Measurements from ENCODE around the gene LUC7L3.
"Not testable (repeated sequence)": the region's sequence is repeated elsewhere in the genome, so short reads cannot be mapped to it uniquely, and the experiment has no call there.

The LUC7L3 gene, protein sequence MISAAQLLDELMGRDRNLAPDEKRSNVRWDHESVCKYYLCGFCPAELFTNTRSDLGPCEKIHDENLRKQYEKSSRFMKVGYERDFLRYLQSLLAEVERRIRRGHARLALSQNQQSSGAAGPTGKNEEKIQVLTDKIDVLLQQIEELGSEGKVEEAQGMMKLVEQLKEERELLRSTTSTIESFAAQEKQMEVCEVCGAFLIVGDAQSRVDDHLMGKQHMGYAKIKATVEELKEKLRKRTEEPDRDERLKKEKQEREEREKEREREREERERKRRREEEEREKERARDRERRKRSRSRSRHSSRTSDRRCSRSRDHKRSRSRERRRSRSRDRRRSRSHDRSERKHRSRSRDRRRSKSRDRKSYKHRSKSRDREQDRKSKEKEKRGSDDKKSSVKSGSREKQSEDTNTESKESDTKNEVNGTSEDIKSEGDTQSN

DNA sequence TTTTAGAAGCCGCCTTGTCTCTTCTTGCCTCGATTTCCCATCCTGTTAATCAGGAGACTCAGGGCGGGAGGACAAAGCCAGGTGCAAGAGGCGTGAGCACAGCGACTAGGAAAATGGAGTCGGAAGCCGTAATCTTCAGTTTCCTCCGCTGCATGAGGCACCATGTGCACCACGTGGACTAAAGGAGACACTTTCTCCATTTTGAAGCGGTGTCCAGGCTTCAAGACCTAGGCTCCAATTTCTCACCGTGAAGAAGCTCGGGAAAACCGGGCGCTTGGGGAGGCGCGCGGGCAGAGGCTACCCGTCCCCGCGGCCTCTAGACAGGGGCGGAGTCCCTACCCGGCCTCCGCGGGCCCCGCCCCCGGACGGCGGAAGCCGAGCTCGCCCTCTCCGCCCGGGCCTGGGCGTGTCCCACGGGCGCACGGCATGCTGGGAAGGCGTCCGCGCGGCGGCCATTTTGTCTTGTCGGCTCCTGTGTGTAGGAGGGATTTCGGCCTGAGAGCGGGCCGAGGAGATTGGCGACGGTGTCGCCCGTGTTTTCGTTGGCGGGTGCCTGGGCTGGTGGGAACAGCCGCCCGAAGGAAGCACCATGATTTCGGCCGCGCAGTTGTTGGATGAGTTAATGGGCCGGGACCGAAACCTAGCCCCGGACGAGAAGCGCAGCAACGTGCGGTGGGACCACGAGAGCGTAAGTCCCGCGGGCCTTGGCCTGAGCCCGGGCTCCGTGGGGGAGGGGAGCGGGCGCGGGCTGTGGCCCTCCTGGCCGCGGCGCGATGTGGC is at the start of gene LUC7L3:
Gene LUC7L3 (plus strand): TSS at position 460 of the 780 bp plus-strand sequence. CDS start 130 bp downstream, at position 590.
- DNase-seq, result peak; percentile 88

DNA sequence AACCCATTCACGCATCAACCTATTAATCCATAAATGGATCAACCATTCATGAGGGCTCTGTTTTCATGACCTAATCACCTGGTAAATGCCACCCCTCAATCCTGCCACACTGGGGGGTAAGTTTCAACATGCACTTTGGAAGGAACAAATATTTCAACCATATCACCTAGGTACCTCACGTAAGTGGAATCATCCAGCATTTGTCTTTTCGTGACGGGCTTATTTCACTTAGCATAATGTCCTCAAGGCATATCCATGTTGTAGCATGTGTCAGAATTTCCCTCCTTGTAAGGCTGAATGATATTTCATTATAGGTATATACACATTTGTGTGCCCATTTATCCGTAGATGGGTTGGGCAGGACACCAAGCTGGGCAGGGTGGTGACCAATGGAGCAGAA is 47.3 kb upstream of the LUC7L3 start:
- DNase-seq, result no peak

DNA sequence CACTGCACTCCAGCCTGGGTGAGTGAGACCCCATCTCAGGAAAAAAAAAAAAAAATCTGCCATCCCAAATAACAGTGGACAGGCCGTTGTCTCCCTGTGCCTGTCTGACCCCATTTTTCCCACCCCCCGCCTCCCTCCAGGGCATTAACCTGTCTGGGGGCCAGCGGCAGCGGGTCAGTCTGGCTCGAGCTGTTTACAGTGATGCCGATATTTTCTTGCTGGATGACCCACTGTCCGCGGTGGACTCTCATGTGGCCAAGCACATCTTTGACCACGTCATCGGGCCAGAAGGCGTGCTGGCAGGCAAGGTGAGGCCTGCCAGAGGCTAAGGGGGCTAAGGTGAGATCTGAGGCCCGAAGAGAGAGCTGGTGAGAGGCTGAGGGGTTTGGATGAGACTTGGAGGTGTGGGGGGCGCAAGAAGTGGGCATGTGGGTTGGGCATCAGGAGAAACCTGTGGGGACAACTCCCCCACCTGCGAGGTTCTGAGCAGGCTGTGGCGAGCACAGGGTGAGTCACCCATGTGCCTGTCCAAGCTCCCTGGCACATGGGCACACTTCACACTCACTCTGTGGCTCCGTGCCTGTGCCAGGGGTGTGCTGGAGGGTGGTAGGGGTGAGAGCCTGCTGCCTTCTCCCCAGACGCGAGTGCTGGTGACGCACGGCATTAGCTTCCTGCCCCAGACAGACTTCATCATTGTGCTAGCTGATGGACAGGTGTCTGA is 46.4 kb upstream of the LUC7L3 start:
- no peak for DNase-seq

- DNase-seq, result no peak
These were observed 44.2 kb upstream of the LUC7L3 start for GRCh38 chr17:50675190-50675589.

- DNase-seq, result no peak
These were observed 43.8 kb upstream of the LUC7L3 start for GRCh38 chr17:50675627-50676026.

GRCh38 chr17:50676065-50676975 is 43.1 kb upstream of the LUC7L3 start:
- no peak for DNase-seq

DNA sequence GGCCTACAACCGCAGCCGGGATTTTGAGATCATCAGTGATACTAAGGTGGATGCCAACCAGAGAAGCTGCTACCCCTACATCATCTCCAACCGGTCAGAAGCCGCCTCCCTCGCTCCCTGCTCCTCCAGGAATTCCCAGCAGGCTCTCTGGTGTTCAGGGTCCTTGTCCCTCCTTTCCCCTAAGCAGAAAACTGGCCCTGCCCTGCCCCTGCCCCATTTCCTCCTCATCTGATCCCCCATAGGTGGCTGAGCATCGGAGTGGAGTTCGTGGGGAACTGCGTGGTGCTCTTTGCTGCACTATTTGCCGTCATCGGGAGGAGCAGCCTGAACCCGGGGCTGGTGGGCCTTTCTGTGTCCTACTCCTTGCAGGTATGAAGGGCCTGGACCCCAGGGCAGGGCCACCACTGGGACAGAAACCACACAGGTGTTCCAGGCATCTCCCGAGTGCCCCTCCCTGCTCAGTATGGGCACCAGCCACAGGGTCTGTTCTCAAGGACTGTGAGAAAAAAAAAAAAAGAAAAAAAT is 41.5 kb upstream of the LUC7L3 start:
- DNase-seq, result no peak

- DNase-seq, result no peak
These were observed 40.3 kb upstream of the LUC7L3 start for GRCh38 chr17:50679008-50679544.

DNA sequence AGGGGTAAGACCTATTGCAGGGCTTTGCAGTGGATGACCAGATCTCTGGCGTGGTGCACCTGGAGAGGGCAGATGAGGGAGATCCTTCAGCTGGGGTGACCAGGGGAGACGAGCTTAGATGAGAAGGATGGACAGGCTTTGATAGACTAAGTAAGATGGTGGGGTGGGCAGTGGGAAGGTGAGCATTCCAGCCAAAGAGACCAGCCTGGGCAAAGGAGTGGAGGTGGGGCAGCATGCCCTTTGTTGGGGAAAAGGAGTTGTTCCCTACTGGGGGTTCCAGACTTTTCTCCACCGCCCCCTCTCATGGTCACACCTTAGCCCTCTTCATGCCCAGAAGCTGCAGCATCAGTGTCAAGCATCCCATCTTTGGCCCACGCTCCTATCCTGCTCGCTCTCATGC is 39.3 kb upstream of the LUC7L3 start:
- no peak for DNase-seq

DNA sequence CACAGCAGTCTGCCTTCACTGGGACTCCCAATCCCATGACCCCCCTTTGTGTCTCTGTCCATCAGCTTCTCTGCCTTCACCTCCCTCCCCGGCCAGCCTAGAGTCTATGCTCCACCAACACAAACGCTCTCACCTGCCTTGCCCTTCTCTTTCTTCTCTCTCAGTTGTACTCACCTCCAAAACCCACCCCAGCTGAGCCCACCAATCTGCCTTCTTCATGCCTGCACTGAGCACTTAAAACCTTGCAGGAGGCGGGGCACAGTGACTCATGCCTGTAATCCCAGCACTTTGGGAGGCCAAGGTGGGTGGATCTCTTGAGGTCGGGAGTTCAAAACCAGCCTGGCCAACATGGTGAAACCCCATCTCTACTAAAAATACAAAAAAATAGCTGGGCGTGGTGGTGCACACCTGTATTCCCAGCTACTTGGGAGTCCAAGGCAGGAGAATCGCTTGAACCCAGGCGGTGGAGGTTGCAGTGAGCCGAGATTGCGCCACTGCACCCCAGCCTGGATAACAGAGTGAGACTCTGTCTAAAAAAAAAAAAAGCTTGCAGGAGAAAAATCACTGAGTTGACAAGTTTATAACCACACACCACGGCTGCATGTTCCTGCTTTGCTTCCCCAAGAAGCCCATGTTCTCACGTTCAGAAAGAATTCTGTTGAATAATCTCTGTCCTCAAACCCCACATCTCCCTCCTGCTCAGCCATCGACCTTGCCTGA is 38.7 kb upstream of the LUC7L3 start:
- not testable (repeated sequence) for DNase-seq

DNA sequence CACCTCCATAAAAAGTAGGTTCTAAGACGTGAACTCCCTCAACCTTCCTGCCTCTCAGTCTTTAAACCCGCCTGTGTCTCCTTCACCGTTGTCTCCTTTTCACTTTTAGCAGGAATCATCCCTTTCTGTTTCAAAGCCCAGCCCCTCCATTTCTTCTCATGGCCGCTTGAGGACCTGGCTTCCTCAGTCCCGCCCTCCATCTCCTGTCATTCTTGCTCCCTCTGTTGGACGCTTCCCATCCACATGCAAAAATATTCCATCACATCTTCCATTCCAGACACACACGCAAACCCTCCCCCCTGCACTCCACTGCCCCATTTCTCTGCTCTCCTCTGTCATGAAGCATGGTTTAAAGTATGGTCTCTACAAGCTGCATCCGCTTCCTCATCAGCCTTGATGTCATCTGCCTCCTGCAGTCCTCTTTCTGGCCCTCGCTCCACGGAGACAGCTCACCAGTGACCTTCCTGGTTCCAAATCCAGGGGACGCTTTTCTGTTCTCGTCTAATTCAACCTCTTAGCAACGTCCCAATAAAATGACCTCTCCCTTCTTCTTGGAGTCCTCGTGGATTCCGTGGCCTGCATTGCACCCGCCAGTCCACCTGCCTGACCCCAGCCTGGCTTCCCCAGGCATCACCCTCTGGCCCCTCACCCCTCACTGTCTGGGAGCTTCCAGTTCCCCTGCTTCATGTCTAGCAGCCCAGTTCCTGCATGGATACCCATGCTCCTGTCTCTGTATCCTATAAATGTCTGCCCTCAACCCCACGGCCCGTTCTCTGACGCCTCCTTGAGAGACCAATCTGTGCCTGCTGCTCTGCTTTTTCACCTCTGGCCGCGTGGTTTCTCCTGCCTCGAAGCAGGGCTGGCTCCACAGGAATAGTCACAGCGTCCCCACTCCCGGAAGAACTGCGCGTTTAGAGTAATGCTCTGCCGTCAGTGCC is 37.9 kb upstream of the LUC7L3 start:
- peak; percentile 5 for DNase-seq

DNA sequence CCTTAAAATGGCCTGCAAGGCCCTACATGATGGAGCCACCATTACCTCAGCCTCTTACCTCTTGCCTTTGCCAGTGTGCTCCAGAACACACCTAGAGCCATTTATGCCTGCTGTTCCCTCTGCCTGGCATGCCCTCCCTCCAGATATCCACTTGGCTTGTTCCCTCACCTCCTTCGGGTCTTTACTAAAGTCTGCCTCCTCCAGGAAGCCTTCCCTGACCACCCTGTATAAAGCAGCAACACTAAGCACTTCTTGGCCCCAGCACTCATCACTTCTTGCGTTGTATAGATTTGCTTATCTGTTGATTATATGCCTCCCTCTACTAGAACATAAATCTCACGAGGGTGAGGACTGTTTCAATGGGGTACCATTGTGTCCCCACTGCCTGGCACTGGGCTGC is 37.0 kb upstream of the LUC7L3 start:
- DNase-seq, result no peak

DNA sequence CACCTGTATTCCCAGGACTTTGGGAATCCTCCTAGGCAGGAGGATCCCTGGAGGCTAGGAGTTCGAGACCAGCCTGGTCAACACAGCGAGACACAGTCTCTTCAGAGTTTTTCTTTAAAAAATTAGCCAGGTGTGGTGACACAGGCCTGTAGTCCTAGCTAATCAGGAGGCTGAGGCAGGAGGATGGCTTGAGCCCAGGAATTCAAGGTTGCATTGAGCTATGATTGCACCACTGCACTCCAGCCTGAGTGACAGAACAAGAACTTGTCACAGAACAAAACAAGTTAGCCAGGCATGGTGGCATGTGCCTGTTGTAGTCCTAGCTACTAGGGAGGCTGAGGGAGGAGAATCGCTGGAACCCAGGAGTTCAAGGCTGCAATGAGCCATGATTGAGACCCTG is 36.5 kb upstream of the LUC7L3 start:
- no peak for DNase-seq

DNA sequence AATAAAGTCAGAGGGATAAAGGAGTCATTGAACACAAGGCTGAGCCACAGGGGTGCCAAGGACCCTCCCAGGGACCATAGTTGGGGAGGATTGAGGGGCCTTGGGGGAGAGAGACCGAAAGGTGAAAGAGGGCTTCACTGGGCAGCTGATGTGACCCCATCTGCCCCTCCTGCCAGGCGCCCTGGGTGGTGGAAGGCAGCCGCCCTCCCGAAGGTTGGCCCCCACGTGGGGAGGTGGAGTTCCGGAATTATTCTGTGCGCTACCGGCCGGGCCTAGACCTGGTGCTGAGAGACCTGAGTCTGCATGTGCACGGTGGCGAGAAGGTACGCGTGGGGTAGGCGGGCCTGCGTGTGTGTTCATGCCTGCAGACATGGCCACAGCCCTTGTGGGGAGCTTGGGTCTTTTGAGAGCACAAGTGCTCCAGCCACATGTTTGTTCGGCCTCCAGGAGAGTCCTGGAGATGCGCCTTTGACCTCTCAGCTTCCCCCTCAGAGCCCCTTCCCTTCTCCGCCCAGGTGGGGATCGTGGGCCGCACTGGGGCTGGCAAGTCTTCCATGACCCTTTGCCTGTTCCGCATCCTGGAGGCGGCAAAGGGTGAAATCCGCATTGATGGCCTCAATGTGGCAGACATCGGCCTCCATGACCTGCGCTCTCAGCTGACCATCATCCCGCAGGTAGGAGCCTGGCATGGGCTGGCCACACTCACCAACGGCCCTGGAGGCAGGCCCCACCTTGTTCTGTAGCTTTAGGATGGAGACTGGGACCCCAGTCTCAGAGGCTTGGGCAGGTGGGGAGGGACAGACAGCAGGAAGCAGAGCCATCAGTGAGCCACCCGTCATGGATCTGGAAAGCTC is 35.7 kb upstream of the LUC7L3 start:
- DNase-seq, result no peak

GRCh38 chr17:50684288-50684611 is 35.2 kb upstream of the LUC7L3 start:
- DNase-seq, result no peak

DNA sequence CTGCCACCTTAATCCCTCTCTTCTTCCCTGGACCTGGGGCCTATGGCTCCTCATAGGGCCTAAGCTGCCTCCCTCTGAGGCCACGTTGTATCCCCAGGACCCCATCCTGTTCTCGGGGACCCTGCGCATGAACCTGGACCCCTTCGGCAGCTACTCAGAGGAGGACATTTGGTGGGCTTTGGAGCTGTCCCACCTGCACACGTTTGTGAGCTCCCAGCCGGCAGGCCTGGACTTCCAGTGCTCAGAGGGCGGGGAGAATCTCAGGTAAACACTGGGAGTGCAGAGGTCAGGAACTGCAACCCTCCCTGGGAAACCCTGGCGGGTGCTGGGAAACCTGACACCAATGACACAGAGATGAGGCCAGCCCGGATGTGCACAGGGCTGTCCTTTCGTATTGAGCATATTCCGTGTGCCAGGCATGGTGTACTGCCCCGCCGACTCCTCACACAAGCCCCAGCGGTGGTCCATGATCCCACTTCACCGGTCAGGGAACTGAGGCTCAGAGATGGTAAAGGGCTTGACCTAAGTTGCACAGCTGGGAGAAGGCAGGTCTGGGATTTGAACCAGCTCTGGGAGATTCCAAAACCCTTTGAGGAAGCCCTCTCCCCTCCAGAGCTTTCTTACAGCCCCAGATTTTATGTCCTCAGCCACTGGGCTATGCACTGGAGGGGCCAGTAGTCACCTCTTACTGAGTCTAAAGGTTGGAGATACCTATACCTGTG is 34.6 kb upstream of the LUC7L3 start:
- no peak for DNase-seq

GRCh38 chr17:50685334-50685665 is 34.1 kb upstream of the LUC7L3 start:
- no peak for DNase-seq

- DNase-seq, result peak; percentile 70
These were observed 33.5 kb upstream of the LUC7L3 start for GRCh38 chr17:50685691-50686493.

All from DMS79 treated with DMSO at 0.1 percent for 48 hours (cell line).